ENCODE data around the gene EEF1AKMT4.

DNA sequence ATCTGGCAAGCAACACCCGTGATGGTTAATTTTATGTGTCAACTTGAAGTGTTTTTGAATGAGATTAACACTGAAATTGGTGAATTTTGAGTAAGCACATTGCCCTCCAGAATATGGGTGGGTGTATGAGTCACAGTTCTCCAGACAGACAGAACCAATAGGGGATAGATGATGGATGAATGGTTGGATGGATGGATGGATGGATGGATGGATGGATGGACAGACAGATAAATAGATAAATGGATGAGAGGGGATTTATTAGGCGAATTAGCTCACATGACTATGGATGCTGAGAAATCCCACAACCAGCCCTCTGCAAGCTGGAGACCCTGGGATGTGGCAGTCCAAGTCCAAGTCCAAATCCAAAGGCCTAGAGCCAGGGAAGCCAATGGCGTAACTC is 25.5 kb upstream of the EEF1AKMT4 start:
- TF ChIP-seq, protein P1, sequence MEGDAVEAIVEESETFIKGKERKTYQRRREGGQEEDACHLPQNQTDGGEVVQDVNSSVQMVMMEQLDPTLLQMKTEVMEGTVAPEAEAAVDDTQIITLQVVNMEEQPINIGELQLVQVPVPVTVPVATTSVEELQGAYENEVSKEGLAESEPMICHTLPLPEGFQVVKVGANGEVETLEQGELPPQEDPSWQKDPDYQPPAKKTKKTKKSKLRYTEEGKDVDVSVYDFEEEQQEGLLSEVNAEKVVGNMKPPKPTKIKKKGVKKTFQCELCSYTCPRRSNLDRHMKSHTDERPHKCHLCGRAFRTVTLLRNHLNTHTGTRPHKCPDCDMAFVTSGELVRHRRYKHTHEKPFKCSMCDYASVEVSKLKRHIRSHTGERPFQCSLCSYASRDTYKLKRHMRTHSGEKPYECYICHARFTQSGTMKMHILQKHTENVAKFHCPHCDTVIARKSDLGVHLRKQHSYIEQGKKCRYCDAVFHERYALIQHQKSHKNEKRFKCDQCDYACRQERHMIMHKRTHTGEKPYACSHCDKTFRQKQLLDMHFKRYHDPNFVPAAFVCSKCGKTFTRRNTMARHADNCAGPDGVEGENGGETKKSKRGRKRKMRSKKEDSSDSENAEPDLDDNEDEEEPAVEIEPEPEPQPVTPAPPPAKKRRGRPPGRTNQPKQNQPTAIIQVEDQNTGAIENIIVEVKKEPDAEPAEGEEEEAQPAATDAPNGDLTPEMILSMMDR (conservative IDR thresholded peaks at IDR 0.05; ENCODE audit: low read length): no peak
- TF ChIP-seq EZH2phosphoT487 (IDR thresholded peaks at IDR 0.05; ENCODE audit: borderline replicate concordance): no peak

All from Loucy (cell line).